ENCODE results near the gene NFKBIZ.
"Not testable (repeated sequence)": the region's sequence is repeated elsewhere in the genome, so short reads cannot be mapped to it uniquely, and the experiment has no call there.

Gene NFKBIZ

DNA sequence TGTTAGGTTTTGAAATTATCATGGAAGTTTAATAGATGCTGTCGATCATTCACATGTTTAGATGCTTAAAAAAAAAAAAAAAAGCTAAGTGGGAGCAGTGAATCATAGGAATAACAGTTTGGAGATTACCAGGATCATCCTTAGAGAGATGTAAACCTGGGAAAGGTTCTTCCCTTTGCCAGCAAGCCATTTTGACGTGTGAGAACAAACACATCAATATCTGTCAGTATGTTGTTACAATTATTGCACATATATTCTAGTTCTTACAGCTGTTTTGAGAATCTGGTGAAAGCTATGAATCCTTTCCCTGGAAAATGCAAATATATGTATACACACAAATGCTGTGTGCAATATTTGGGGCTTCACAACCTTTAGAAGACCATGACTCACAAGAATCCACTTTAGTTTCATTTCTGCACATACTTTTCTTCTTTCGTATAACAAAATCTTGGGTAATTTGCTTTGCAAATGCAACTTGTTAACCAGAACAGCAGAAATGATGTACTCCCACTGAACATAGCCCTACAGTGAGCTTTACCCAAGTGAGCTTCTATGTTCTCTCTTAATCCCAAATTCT lies 12.0 kb downstream of the NFKBIZ start:
- no peak for DNase-seq (ENCODE audit: low read depth, low spot score)
- no peak overlapping the region for H3K4me3 ChIP-seq (ENCODE audit: low read depth, low read length)
- in situ Hi-C loops (cut with HindIII; ENCODE audit: low sequenced_read_pairs): no loop called here
- TF ChIP-seq, protein P1, sequence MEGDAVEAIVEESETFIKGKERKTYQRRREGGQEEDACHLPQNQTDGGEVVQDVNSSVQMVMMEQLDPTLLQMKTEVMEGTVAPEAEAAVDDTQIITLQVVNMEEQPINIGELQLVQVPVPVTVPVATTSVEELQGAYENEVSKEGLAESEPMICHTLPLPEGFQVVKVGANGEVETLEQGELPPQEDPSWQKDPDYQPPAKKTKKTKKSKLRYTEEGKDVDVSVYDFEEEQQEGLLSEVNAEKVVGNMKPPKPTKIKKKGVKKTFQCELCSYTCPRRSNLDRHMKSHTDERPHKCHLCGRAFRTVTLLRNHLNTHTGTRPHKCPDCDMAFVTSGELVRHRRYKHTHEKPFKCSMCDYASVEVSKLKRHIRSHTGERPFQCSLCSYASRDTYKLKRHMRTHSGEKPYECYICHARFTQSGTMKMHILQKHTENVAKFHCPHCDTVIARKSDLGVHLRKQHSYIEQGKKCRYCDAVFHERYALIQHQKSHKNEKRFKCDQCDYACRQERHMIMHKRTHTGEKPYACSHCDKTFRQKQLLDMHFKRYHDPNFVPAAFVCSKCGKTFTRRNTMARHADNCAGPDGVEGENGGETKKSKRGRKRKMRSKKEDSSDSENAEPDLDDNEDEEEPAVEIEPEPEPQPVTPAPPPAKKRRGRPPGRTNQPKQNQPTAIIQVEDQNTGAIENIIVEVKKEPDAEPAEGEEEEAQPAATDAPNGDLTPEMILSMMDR (IDR thresholded peaks at IDR 0.05; ENCODE audit: low read depth, low read length): no peak

- in situ Hi-C loops (cut with HindIII; ENCODE audit: low sequenced_read_pairs): no loop called here
- DNase-seq (ENCODE audit: low read depth, low spot score): no peak
- H3K4me3 ChIP-seq (ENCODE audit: low read depth, low read length): no peak overlapping the region
- TF ChIP-seq, protein P1 (IDR thresholded peaks at IDR 0.05; ENCODE audit: low read depth, low read length): no peak
Measured at GRCh38 chr3:101861789-101862415, 12.6 kb downstream of the NFKBIZ start.

DNA sequence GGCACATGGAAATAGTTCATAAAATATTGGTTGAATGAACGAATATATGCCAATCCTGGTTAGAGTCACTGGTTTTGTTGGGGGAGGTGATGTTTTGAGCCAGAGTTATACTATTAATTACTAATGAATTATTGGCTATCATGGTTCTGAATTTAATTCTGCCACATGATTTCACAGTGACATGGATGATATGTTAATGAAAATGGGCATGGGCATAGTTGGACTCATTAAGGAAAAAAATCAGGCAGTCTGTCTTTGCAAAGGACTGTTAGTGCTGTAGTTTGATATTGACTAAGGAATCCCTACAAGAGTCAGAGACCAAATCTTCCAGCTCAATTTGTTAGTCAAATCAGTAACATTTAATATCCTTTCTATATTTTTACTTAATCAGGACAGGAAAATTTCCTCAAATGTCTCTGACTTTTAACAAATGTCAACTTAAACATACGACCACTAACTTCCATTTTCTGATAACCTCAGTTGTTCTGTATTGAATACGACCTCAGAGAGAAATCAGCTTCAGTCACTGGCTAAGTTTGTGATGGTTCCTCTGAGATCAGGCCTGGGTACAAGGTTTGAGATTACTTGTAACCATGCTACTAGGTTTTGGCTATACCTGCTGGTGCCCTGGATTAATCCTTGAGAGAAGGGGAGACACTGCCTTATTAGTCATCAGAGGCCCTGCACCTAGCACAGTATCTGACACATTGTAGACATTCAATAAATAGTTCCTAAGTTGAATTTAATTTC lies 13.3 kb downstream of the NFKBIZ start:
- H3K4me3 ChIP-seq (ENCODE audit: low read depth, low read length): no peak overlapping the region
- in situ Hi-C loops (cut with HindIII; ENCODE audit: low sequenced_read_pairs): no loop called here
- TF ChIP-seq, protein P1 (IDR thresholded peaks at IDR 0.05; ENCODE audit: low read depth, low read length): no peak
- no peak for DNase-seq (ENCODE audit: low read depth, low spot score)

GRCh38 chr3:101864926-101865325 lies 15.6 kb downstream of the NFKBIZ start:
- DNase-seq (ENCODE audit: low read depth, low spot score); H3K4me3 ChIP-seq (ENCODE audit: low read depth, low read length); in situ Hi-C loops (cut with HindIII; ENCODE audit: low sequenced_read_pairs): not testable (repeated sequence)

GRCh38 chr3:101865751-101866509 lies 16.6 kb downstream of the NFKBIZ start:
- in situ Hi-C loops (cut with HindIII; ENCODE audit: low sequenced_read_pairs): no loop called here
- TF ChIP-seq, protein P1 (IDR thresholded peaks at IDR 0.05; ENCODE audit: low read depth, low read length): no peak
- no peak overlapping the region for H3K4me3 ChIP-seq (ENCODE audit: low read depth, low read length)
- DNase-seq (ENCODE audit: low read depth, low spot score): no peak

- no peak overlapping the region for H3K4me3 ChIP-seq (ENCODE audit: low read depth, low read length)
- in situ Hi-C loops (cut with HindIII; ENCODE audit: low sequenced_read_pairs): no loop called here
- no peak for DNase-seq (ENCODE audit: low read depth, low spot score)
- TF ChIP-seq, protein P1 (IDR thresholded peaks at IDR 0.05; ENCODE audit: low read depth, low read length): no peak
Measured at GRCh38 chr3:101867511-101867910, 18.2 kb downstream of the NFKBIZ start.
